Smooth muscle cell of trachea (primary cell): ENCODE results near the gene EDN2. TPM values are rescaled to one million over a fixed set of nuclear protein-coding genes. Genes with fewer than 3 reads are reported as not detected.

Experiments
- total RNA-seq: library from RNA; depleted of rRNA; stranded (reverse); fragments of >200 nt; gene quantifications from 2 replicates; pipeline ENCODE4 v1.2.1, GENCODE V29; 2014

The EDN2 gene
- total RNA-seq = 0.33 TPM in 1 of 2 replicates, not detected in the other

GRCh38 chr1:41484402-41485241 lies at the start of gene EDN2:
Gene EDN2, minus strand, starts transcription at chr1:41484683. Its CDS starts 82 bp downstream, at chr1:41484601.

Other genes starting within 250 kb of the EDN2 start
- gene SCMH1, start 242.4 kb downstream of the EDN2 start, total RNA-seq = 18.6 and 22.8 TPM in 2 replicates
- not detected in 2 replicates for gene FOXO6, start 123.2 kb downstream of the EDN2 start, total RNA-seq